ENCODE data around the gene MAMDC2. TPM values are rescaled to one million over a fixed set of nuclear protein-coding genes. Genes with fewer than 3 reads are reported as not detected.

Gene MAMDC2
- total RNA-seq, 1 experiment from 2014 or later: 1.2 TPM

GRCh38 chr9:70152350-70152749 lies 108.7 kb downstream of the MAMDC2 start:
- H3K27me3 ChIP-seq (ENCODE audit: insufficient read depth, low read length): no peaks in the 10 kb centered on the region

GRCh38 chr9:70156729-70157128 lies 113.1 kb downstream of the MAMDC2 start:
- H3K27me3 ChIP-seq (ENCODE audit: insufficient read depth, low read length): no peaks in the 10 kb centered on the region
- H3K79me2 ChIP-seq (ENCODE audit: insufficient read depth, low read length): no peaks in the 10 kb centered on the region
- DNase-seq (ENCODE audit: low read depth, low spot score): no peak
- BruUV-seq (replicated peaks): no TSS peak
- no peak overlapping the region for H3K4me3 ChIP-seq (replicated peaks in 1 of 2; ENCODE audit: low read depth in 1 of 2, low read length in 2 of 2)
- no peaks in the 10 kb centered on the region for H3K9me3 ChIP-seq (ENCODE audit: control insufficient read depth in 1 of 2, insufficient read depth in 1 of 2, low read depth in 1 of 2, low read length in 2 of 2)
- H3K4me1 ChIP-seq (ENCODE audit: control insufficient read depth in 1 of 2, insufficient read depth in 2 of 2, low read length in 2 of 2): 0 out of 4 replicates have a peak, but pooled peaks cover 0 to 6% of the 10 kb centered on the region in 2 experiments
- H3K36me3 ChIP-seq (ENCODE audit: control insufficient read depth in 1 of 2, insufficient read depth in 2 of 2, low read length in 2 of 2): no peaks in the 10 kb centered on the region
- RAD21 ChIA-PET (ENCODE audit: low non-redundant PET in 1 of 2, low total read pairs in 2 of 2, uncharacterized antibody in 2 of 2, unreplicated experiment in 2 of 2): no interaction called here
- H3K27ac ChIP-seq (ENCODE audit: low read depth, low read length): no peak overlapping the region
- H4K20me1 ChIP-seq (ENCODE audit: insufficient read depth): no peaks in the 10 kb centered on the region
- no peak overlapping the region for H3K4me2 ChIP-seq (ENCODE audit: low read length)
- no peak overlapping the region for H2AFZ ChIP-seq (ENCODE audit: low read depth, low read length, poor library complexity, severe bottlenecking)
- CTCF ChIA-PET: interaction anchor here (0.7 to 1.2 kb wide), 2 partner anchors 43 to 46 kb away, joined by 3 read pairs; no protein-coding TSS in a partner anchor
- H3K9ac ChIP-seq (ENCODE audit: low read length): no peak overlapping the region
- H3K9me2 ChIP-seq (ENCODE audit: insufficient read depth): no peaks in the 10 kb centered on the region
- POLR2A ChIA-PET: no interaction called here
- intact Hi-C loops (cut with micrococcal nuclease): no loop called here
- no peak for ATAC-seq
- no peak for TF ChIP-seq FOSL1 (IDR thresholded peaks at IDR 0.05; ENCODE audit: low read depth)
- TF ChIP-seq TCF7L2 (IDR thresholded peaks at IDR 0.05; ENCODE audit: borderline replicate concordance, extremely low read depth, insufficient read depth, insufficient read length): no peak
- TF ChIP-seq MAX (IDR thresholded peaks at IDR 0.05): no peak
- TF ChIP-seq REST (IDR thresholded peaks at IDR 0.05; ENCODE audit: low read depth): no peak
- no peak for TF ChIP-seq RAD21 (IDR thresholded peaks at IDR 0.05; ENCODE audit: low read depth)
- TF ChIP-seq YY1 (IDR thresholded peaks at IDR 0.05; ENCODE audit: extremely low read depth, insufficient replicate concordance, low read depth, low read length): no peak
- no peak for TF ChIP-seq SRF (IDR thresholded peaks at IDR 0.05; ENCODE audit: low read depth)
- no peak for TF ChIP-seq SP1 (IDR thresholded peaks at IDR 0.05; ENCODE audit: low read depth)
- TF ChIP-seq SIN3A (IDR thresholded peaks at IDR 0.05; ENCODE audit: low read depth): no peak
- no peak for TF ChIP-seq ELF1 (IDR thresholded peaks at IDR 0.05; ENCODE audit: borderline replicate concordance, low read depth)

More at GRCh38 chr9:70152350-70152749, 108.7 kb downstream of the MAMDC2 start:
- Histone ChIP-seq H3K9ac (ENCODE audit: low read length) (no peak overlapping the region), H3K4me2 (ENCODE audit: low read length) (no peak overlapping the region), H2AFZ (ENCODE audit: low read depth, low read length, poor library complexity, severe bottlenecking) (no peak overlapping the region), H3K9me3 (ENCODE audit: control insufficient read depth in 1 of 2, insufficient read depth in 1 of 2, low read depth in 1 of 2, low read length in 2 of 2) (no peaks in the 10 kb centered on the region), H3K79me2 (ENCODE audit: insufficient read depth, low read length) (no peaks in the 10 kb centered on the region), H3K36me3 (ENCODE audit: control insufficient read depth in 1 of 2, insufficient read depth in 2 of 2, low read length in 2 of 2) (no peaks in the 10 kb centered on the region), H3K4me1 (ENCODE audit: control insufficient read depth in 1 of 2, insufficient read depth in 2 of 2, low read length in 2 of 2) (no peaks in the 10 kb centered on the region), H3K4me3 (replicated peaks in 1 of 2; ENCODE audit: low read depth in 1 of 2, low read length in 2 of 2) (no peak overlapping the region), H4K20me1 (ENCODE audit: insufficient read depth) (no peaks in the 10 kb centered on the region), H3K27ac (ENCODE audit: low read depth, low read length) (no peak overlapping the region), H3K9me2 (ENCODE audit: insufficient read depth) (no peaks in the 10 kb centered on the region)
- no peak for TF ChIP-seq ZNF274 (IDR thresholded peaks at IDR 0.05; ENCODE audit: low read depth, low read length)
- no peak for TF ChIP-seq CEBPB (IDR thresholded peaks at IDR 0.05; ENCODE audit: low read depth)
- no peak for TF ChIP-seq RAD21 (IDR thresholded peaks at IDR 0.05; ENCODE audit: low read depth)
- no peak for TF ChIP-seq FOSL1 (IDR thresholded peaks at IDR 0.05; ENCODE audit: low read depth)
- TF ChIP-seq SP1 (IDR thresholded peaks at IDR 0.05; ENCODE audit: low read depth): no peak
- TF ChIP-seq POLR2AphosphoS5 (IDR thresholded peaks at IDR 0.05; ENCODE audit: low read depth, low read length): no peak
- no peak for TF ChIP-seq MAX (IDR thresholded peaks at IDR 0.05)
- TF ChIP-seq EZH2 (IDR thresholded peaks at IDR 0.05): no peak
- TF ChIP-seq SRF (IDR thresholded peaks at IDR 0.05; ENCODE audit: low read depth): no peak
- no peak for TF ChIP-seq ZFX (IDR thresholded peaks at IDR 0.05)
- no peak for TF ChIP-seq ATF3 (IDR thresholded peaks at IDR 0.05)
- TF ChIP-seq TCF7L2 (IDR thresholded peaks at IDR 0.05; ENCODE audit: borderline replicate concordance, extremely low read depth, insufficient read depth, insufficient read length): no peak
- TF ChIP-seq POLR2A (IDR thresholded peaks at IDR 0.05; ENCODE audit: borderline replicate concordance, extremely low read depth, insufficient read depth, insufficient read length): no peak
- no peak for TF ChIP-seq EGR1 (IDR thresholded peaks at IDR 0.05; ENCODE audit: low read depth)
- TF ChIP-seq YY1 (IDR thresholded peaks at IDR 0.05; ENCODE audit: extremely low read depth, insufficient replicate concordance, low read depth, low read length): no peak
- no peak for TF ChIP-seq JUND (IDR thresholded peaks at IDR 0.05)
- TF ChIP-seq SIN3A (IDR thresholded peaks at IDR 0.05; ENCODE audit: low read depth): no peak
- TF ChIP-seq CBX3 (IDR thresholded peaks at IDR 0.05; ENCODE audit: low read depth): no peak
- no peak for ATAC-seq
- ChIA-PET CTCF (no interaction called here), POLR2A (no interaction called here), RAD21 (ENCODE audit: low non-redundant PET in 1 of 2, low total read pairs in 2 of 2, uncharacterized antibody in 2 of 2, unreplicated experiment in 2 of 2) (no interaction called here)
- intact Hi-C loops (cut with micrococcal nuclease): no loop called here
- no peak for DNase-seq (ENCODE audit: low read depth, low spot score)
- BruUV-seq (replicated peaks): no TSS peak

Data from HCT116 (cell line).